ENCODE data around the gene PRPF6.

Gene PRPF6

DNA sequence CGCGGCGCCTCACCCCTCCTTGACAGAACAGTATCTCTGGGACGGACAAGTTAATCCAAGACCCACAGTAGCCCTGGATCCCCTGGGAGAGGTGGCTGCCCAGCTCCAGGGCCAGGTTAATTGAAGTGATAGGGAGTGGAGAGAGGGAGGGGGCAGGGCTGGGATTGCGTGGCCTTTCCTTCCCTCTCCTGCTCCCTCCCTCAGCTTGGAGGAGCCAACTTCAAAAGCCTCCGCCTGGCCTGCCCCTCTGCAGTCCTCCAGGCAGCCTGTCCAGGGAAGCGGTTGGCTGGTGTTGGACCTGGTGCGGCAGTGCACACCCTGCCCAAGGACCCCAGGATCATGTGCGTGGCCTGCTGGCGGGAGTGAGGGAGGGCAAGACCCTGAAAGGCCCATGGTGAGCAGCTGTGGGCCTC is 55.0 kb downstream of the PRPF6 start, which contains the start of gene C20orf204:
C20orf204 (plus strand) TSS at position 250 of the 413 bp plus-strand sequence; CDS start at position 392, 142 bp downstream.
- DNase-seq (ENCODE audit: low read depth): no peak

DNA sequence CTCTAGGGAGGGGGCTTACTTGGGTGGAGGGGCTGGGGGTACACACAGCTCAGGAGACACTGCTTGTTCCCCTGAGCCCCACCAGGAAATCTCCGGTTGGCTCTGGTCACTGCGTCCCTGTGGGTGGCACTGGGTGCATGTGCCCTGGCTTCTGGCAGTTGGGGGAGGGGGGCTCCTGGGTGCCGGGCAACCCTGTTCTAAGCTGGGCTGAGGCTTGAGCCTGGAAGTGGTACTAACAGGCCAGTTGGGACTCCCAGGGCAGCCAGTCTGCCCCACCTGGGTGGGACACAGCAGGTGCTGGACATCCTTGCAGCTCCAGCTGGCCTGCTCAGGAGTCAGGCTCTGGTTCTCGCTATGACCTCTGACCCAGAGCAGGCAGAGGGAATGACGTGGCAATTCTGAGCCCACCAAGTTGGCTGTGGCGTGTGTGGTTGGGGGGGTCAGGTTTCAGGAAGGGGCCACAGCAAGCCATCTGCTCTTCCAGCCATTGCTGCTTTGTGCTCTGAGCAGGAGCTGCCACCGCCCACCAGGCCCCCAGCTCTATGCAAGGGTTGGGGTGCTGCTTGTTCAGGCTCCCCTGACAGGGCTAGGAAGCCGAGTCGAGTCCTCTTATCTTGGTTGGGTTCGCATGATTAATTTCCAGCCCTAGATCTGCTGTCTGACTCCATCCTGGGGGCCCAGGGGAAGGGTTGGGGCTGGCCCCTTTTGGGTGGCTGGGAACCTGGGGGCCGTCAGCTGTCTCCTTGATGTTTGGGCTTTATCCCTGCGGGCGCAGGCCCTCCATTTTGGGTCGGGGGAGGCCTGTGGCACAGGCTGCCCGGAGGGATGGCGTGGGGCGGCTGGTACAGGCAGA is 55.6 kb downstream of the PRPF6 start:
- no peak for DNase-seq (ENCODE audit: low read depth)

DNA sequence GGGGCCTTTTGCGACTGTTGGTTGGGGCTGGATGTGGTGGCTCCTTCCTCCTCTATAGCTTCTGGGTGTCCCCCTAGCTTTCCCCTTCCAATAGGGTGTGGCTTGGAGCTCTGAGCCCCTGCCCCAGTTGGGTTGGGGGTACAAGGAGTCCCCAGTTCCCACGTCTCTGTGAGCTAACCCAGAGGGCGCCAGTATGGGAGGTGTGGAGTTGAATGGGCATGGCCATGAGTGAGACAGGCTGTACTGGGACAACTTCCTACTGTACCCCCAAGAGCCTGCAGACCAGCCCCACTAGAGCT is 56.2 kb downstream of the PRPF6 start:
- no peak for DNase-seq (ENCODE audit: low read depth)

DNA sequence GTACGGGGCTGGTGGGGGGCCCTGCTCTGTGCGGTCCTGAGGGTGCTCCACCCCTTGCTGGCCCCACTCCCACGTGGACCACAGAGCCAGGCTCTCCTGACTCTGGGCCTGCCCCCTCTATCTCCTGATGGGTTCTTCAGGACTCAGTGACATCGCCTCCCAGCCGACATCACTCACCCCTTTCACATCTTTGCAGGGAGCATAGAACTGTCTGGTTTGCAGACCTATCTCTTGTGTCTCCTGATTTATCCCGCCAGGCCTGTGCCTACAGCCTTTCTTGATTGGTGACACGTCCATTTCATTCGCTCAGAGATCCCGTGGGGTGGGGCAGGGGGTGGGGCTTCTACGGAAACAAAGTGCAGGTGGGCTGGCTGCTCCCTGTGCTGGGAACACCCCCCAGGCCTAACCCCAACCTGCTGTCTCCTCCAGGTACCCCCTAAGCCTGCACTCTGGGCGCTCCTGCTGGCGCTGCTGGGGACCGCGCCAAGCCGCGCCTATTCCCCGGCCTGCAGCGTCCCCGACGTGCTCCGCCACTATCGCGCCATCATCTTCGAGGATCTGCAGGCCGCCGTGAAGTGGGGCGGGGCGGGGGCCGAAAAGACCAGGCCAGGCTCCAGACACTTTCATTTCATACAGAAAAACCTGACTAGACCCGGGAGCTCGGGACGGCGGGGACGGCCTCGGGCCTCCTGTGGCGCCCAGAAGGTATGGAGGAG is 56.7 kb downstream of the PRPF6 start:
- no peak for DNase-seq (ENCODE audit: low read depth)

- DNase-seq (ENCODE audit: low read depth): no peak
These were observed 57.3 kb downstream of the PRPF6 start for GRCh38 chr20:64038224-64038564.

DNA sequence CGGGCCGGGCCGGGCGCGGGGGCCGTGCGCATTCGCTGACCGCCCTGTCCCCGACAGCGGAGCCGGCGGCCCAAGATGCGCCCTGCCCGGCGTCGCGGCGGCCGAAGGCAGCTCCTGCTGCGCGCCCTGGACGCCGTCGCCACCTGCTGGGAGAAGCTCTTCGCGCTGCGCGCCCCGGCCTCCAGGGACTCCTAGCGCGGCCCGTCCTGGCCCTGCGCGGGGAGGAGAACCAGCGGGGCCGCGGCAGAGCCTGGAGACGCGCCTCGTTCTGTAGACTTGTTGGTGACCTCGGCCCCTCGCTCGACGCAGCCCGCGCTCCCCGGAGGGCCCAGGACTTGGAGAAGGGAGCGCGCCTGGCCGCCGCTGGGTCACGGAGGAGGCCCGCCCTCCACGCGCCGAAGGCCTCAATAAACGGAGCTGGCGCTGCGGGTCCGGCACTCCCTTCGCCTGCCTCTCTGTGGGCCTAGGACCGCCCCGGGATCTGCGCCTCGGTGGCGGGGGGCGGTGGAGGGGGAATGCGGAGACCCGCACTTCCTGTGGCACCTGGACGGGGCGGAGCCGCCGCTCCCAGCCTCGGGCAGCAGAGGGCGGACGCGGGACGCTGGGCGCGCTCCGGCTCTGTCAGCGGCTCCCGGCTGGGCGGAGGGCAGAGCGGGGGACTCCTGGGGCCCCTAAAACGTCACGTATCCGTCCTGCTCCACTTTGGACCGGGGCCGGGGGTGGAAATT is 57.8 kb downstream of the PRPF6 start:
- no peak for DNase-seq (ENCODE audit: low read depth)

GRCh38 chr20:64039293-64040160 is 58.6 kb downstream of the PRPF6 start:
- DNase-seq (ENCODE audit: low read depth): no peak

DNA sequence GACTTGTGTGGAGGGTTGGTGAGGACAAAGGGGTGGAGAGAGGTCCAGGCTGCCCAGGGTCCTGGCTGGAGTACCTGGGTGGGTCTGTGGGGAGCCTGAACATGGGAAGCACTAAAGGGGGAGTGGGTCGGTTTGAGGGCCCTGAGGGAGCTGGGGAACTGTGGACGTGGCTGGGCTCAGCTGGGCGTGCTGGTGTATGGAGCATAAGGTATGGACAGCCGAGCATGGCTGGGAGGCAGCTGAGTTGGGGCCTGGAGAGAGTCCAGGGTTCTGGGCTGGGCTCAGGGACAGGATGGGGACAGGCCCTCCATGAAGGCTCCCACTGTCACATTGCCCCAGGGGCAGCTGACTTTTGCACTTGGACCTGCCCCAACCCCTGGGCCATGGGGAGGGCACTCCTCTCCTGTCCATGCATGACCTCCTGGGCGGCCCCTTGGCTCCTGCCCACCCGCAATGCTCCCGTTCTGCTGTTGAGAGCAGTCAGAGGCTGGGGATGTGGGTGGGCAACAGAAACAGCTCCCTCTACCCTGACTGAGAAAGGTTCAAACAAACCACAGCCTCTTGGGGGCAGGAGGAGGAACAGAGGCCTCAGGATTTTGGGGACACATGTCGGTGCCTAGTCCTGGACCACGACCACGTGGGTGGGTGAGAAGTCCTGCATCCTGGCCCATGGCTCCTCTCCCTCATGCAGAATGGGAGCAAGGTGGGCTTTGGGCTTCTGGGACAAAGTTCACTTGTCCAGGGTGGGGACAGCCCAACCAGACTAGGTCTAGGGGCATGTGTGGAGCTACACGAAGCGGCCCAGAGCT is 59.5 kb downstream of the PRPF6 start:
- no peak for DNase-seq (ENCODE audit: low read depth)

GRCh38 chr20:64041040-64041780 is 60.3 kb downstream of the PRPF6 start:
- DNase-seq (ENCODE audit: low read depth): no peak

GRCh38 chr20:64041781-64042053 is 60.8 kb downstream of the PRPF6 start:
- DNase-seq (ENCODE audit: low read depth): no peak

DNA sequence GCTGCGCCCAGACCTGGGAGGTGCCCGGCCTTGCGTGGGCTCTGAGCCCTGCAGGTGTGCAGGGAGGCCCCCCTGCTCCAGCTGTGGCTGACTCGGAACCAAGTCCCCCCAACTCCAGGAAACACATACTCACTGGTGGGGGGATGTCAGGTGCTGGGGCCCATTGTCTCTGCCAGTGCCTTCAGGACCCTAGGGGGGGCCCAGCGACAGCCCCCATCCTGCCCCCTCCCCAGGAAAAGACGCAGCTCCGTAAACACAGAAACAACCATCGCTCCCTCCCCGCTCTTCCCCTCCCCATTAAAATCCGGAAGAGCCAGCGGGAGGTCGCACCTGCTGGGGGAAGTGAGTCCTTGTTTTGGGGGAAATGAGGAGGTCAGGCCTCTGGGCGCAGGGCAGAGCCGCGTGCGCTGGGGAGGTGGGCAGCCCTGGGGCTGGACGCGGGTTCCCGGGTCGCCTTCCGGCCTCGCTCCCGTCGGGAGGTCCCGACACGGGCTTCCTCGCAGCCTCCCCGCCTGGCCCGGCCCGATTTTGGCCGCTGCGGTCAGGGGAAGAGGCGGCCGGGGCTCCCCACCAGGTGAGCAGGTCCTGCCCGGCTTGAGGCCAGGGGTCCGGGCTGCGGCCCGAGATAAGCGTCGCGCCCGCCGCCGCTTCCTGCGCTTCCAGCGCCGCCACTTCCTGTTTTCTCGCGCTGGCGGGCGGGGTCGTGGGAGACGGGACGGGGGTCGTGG is 61.3 kb downstream of the PRPF6 start:
- no peak for DNase-seq (ENCODE audit: low read depth)

GRCh38 chr20:64043768-64044167 is 62.8 kb downstream of the PRPF6 start:
- DNase-seq (ENCODE audit: low read depth): no peak

- DNase-seq (ENCODE audit: low read depth): no peak
These were observed 63.7 kb downstream of the PRPF6 start for GRCh38 chr20:64044484-64045247.

DNA sequence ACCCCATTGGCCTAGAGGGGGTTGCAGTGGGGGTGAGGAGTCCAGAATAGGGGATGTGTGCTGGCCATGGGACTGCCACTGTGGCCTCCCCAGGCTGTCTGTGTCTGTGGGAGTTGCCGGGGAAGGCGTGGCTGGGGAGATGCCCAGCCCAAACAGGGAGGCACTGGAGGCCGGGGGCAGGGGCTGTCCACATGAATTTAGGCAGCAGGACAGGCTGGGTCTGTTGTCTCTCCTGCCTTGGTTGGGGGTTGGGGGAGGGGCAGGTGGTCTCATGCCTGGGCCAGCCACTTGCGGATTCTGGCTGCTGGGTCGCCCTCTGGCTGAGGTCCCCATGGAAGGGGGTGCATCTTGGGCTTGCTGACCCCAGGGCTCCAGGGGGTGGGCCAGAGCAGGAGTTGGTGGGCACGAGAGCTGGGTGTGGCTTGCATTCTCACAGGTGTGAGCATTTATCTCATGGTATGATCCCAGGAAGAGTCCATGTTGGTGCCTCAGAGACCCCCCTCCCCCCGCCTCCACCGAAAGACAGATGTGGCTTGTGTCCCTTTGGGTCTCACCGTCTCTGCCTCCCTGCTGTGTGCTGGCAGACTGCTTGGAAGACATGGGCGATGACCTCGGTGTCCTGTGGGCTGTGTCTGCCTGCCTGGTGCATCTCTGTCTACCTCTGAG is 64.5 kb downstream of the PRPF6 start:
- DNase-seq (ENCODE audit: low read depth): no peak

- no peak for DNase-seq (ENCODE audit: low read depth)
These were observed 66.1 kb downstream of the PRPF6 start for GRCh38 chr20:64047046-64047389.

DNA sequence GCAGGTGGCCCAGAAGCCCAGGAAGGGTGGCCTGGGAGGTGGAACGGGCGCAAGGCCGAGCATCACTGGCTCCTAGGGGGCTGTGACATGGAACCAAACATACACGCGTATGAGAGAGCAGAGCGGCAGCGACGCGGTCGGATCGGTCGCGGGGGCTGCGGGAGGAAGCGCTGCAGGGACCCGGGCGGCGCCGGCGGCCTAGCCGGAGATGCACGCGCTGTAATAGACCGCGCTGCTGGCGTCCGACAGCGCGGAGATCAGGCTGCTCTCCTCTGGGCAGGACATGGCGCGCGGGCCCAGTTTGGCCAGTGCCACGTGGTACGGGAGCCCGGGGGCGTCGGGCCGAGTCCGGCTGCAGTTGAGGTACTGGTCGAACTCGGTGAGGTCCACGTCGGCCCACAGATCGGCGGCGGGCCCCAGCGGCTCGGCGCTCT is 67.1 kb downstream of the PRPF6 start:
- no peak for DNase-seq (ENCODE audit: low read depth)

DNA sequence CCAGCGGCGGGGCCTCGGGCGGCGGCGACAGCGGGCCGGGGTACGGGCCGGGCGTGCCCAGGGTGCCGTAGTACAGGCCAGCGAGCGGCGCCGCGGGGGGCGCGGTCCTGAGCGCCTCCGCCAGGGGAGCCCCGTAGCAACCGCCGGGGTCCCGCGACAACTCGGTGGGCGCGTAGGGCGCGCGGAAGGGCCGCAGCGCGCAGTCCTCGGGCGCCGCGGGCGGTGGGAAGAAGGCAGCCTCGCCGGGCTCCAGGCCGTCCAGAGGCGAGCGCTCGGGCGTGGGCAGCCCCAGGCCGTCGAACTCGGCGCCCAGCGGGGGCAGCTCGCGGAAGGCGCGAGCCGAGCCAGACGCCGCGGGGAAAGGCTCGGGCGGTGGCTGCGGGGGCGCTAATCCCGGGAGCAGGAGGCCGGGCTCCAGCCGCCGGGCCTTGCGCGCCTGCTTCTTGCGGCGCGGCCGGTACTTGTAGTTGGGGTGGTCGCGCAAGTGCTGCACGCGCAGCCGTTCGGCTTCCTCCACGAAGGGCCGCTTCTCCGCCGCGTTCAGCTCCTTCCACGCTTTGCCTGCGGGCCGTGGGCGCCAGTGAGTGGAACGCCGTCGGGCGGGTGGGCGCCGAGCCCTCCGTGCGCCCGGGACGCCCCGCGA is 67.6 kb downstream of the PRPF6 start:
- DNase-seq (ENCODE audit: low read depth): no peak

All from HS-27A (cell line).